Measurements from ENCODE around the gene VASN.

Gene VASN

GRCh38 chr16:4354512-4355409 is 16.9 kb upstream of the VASN start:
- no peak for DNase-seq (ENCODE audit: low read depth)

- no peak for DNase-seq (ENCODE audit: low read depth)
These were observed 14.8 kb upstream of the VASN start for GRCh38 chr16:4356820-4357219.

- no peak for DNase-seq (ENCODE audit: low read depth)
These were observed 13.4 kb upstream of the VASN start for GRCh38 chr16:4358236-4358635.

DNA sequence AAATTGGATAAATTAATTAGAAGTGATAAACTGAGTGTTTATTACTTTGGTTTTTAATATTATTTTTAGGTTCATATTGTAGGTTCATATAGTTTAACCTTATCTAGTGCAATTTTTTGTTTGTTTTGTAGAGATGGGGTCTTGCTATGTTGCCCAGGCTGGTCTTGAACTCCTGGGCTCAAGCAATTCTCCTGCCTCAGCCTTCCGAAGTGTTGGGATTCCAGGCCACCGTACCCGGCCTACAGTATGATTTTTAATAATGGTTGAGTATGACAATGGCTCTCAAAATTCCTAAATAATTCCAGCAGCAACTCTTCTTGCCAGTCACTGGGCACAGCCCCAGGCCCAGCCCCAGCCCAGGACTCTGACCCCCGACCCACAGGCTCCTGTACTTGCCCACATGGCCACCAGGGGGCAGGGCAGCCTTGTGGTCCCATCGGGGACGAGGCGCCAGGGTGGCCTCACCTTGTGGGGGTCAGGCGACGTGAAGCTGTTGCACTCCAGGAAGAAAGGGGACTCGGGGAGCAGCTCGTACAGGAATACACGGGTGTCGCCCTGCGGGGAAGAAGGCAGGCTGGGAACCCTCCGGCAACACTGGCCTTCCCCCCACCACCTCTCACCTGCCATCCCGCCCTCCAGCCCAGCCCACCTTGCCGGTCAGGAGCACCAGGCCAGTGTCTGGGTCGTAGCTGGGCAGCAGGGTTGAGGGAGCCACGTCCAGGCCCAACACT is 12.7 kb upstream of the VASN start:
- DNase-seq (ENCODE audit: low read depth), result peak; percentile 32

DNA sequence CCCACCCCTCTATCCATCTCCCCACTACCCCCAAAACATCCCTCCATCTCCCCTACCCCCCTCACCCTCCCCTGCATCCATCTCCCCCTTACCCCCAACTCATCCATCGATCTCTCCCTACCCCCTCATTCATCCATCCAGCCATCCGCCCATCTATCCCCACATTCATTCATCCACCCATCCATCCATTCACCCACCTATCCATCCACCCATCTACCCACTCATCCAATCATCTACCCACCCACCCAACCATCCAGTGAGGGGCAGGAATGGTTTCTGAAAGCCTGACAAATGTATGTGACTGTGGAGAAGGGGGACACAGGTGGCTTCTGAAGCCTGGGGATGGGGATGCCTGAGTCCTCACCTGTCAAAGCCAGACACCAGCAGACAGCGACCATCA is 11.7 kb upstream of the VASN start:
- DNase-seq (ENCODE audit: low read depth), result no peak

DNA sequence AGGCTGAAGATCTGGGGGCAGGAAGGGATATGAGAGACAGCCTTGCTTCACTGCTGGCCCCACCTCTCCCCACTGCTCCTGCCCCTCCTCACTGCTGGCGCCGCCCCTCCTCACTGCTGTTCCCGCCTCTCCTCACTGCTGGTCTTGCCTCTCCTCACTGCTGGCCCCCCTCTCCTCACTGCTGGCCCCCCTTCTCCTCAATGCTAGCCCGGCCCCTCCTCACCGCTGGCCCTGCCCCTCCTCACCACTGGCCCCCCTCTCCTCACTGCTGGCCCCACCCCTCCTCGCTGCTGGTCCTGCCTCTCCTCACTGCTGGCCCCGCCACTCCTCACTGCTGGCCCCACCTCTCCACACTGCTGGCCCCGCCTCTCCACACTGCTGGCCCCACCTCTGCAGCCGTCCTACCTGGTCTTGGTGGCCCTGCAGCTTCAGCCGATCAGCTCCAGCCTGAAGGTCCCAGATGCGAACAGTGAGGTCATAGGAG is 11.1 kb upstream of the VASN start:
- DNase-seq (ENCODE audit: low read depth), result no peak

DNA sequence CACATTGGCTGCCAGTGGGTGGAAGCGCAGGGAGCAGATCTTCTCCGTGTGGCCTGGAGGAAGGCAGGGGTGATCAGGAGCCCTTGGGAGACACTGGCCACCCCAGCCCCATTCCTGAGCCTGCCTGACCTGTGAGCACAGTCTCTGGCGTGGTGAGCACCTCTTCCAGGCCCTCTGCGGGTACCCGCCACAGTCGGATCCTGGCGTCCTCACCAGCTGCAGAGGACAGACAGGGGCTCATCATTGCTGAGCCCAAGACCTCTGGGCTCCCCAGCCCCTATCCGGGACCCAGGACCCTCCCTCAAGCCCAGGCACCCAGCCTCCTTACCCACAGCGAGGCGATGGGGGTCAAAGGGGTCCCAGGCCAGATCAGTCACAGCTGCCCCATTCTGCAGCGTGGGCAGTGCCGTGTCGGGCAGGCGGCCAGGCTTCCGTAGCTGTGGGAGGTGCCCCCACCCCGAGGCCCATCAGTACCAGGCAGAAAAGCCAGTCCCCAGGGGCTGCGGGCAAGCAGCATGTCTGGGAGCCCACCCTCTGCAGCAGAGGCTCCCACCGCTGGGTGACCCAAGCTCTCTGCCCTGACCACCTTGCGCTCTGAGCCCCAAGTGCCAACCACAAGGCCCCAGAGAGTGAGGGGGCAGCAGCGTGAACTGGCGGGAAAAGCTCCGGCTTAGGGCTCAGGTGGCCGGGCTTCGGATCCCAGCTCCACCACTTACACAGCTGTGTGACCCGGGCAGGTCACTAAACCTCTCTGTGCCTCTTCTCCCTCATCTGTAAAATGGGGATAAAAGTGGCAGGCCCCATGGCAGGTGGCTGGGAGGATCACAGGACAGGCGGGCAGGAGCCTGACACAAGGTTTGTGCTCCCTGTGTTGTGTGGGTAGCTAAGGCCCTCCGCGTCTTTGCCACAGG is 10.4 kb upstream of the VASN start:
- DNase-seq (ENCODE audit: low read depth), result no peak

DNA sequence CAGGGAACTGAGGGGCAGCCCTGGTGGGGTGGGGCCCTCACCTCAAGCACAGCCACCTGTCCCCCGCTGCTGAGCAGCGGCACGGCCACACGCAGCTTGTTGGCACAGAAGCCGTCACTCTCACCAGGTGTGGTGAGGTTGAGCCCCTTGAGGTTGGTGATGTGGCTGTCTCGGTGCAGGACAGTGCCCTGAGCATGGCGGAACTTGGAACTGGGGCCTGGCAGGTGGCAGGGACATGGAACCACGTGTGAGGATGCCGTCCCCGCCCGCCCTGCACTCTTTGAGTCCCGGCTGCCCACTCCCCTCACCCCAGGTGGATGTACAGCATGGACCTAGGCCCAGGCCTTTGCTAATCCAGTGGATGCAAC is 9.7 kb upstream of the VASN start:
- no peak for DNase-seq (ENCODE audit: low read depth)

- DNase-seq (ENCODE audit: low read depth), result no peak
These were observed 9.0 kb upstream of the VASN start for GRCh38 chr16:4362476-4363135.

- no peak for DNase-seq (ENCODE audit: low read depth)
These were observed 7.2 kb upstream of the VASN start for GRCh38 chr16:4364196-4365013.

GRCh38 chr16:4365014-4365406 is 6.6 kb upstream of the VASN start:
- no peak for DNase-seq (ENCODE audit: low read depth)

GRCh38 chr16:4365615-4366014 is 6.0 kb upstream of the VASN start:
- DNase-seq (ENCODE audit: low read depth), result no peak

GRCh38 chr16:4366016-4366415 is 5.6 kb upstream of the VASN start:
- DNase-seq (ENCODE audit: low read depth), result no peak

DNA sequence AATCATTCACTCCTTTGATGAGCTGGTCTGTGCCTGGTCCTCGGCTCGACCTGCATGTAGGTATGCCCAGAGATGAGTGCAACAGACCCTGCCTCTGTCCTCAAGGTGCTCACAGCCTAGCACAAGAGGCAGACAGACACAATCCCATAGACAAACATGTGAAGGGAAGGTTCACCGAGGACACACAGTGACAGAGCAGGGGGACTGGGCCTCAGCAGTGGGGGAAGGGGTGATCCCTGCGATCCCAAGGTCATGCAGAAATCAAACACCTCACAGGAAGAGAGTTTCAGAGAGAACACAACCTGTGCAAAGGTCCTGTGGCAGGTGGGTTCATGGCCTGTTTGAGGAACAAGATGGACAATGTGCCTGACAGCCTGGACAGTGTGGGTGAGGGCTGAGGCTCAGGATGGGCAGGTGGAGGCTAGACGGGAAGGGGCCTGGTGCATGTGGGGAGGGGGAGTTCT is 4.2 kb upstream of the VASN start:
- DNase-seq (ENCODE audit: low read depth), result no peak

DNA sequence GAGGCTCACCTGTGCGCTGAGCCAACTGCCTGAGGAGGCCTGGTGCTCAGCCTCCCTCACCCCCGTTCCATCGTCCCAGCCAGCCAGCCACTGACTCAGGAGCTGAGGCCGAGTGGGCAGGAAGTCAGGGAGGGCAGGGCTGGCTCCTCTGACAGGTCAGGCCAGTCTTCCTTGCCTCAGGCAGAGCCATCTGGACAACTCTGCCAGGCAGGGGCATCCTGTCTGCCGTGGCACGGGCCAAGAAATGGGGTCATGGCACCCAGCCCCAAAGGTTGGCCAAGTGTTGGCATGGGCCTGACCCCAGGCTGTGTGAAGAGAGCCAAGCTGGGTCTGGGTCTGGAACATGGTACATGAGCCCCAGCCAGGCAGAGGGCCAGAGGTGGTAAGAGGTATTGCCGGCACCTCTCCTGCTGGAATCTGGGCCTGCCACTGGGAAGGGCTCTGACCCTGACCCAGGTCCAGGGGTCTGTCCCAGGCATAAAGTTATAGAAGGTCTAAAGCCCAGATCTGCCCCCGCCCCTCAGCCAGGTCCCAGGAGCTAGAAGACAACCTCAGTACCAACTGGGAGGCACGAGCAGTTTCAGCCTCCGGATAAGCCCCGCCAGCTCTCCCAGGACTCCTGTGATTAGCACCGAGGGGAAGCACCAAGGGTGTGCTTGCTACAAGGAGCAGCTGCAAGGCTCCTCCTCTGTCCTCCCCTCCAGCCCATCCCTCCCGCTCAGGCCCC is 2.5 kb upstream of the VASN start:
- no peak for DNase-seq (ENCODE audit: low read depth)

DNA sequence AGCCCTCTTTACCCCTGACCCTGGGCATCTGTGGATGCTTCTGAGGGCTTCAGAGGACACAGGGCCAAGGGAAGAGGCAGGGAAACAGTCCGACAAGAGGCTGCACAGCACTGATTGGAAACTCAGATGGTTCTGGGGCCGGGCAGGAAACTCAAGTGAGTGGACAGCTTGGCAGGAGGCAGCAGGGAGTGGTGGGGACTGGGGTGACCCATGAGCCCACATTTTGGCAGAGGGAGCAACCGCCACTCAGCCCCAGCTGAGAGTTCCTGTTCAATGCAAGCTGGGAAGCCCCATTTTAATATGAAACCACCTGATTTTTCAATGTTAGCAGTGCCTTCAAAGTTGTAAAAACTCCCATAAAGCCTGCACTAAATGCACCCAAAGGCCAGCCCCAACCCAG is 1.5 kb upstream of the VASN start:
- no peak for DNase-seq (ENCODE audit: low read depth)

DNA sequence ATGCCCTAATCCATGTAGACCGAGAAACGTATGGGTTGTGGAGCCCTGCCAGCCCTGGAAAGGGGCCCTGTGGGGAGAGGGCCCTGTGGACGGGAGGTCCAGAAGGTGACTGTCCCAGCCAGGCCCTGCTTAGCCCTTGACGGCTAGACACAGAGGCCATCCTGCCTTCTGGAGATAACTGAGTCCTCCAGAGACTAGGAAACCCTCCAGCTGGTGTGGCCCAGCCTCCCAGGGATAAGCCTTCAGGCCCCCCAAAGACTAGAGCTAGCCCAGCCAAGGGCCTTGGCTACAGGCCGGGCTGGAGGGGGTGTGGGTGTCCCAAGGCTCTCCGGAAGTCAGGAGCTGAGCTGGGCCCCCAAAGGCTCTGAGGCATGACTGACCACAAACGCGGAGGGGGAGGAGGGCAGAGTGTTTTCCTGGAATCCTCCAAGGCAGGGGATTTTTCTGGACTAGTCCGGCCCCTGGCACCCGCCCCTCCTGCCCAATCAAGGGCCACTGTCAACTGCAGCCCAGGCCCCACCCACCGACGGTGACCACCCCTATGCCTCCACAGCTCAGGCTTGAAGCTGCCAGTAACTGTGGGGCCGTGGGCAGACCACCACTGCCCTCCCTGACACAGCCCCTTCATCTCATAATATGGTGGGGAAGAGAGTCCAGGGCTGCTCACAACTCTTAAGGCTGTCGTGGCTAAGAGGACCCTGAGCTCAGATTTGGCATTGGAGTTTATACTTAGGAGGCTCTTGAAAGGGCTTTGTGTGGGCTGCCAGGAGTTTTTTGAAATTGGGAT is 885 bp upstream of the VASN start:
- DNase-seq (ENCODE audit: low read depth), result no peak

GRCh38 chr16:4372001-4372577 is 441 bp downstream of the VASN start:
- no peak for DNase-seq (ENCODE audit: low read depth)

Data from stimulated activated CD8-positive, alpha-beta memory T cell treated with anti-CD3 and anti-CD28 coated beads, Interleukin-15, amount 100 ng/mL, for 1 hour (primary cell).